H1 (cell line): ENCODE results near the gene CANX. TPM values are rescaled to one million over a fixed set of nuclear protein-coding genes. Genes with fewer than 3 reads are reported as not detected.

ENCODE experiments used
- CTCF ChIA-PET: fragments of 300-600 bp; sonication (Branson Sonifier 250); formaldehyde crosslinking; loops from one replicate; lab custom pipeline; 2021; ENCODE audit not compliant: partially characterized antibody; lab: Charles Lee
- POLR2A ChIA-PET: fragments of 300-600 bp; sonication (Branson Sonifier 250); formaldehyde crosslinking; loops from one replicate; lab custom pipeline; 2021; ENCODE audit warnings: inconsistent platforms; ENCODE audit not compliant: partially characterized antibody; lab: Charles Lee
- DNase-seq, 2 experiments: peaks; one replicate each; pipeline versions ENCODE4 v3.0.0 to v3.0.0-alpha.2; 2010 to 2022; ENCODE audit warnings: low spot score in 2 of 2, low read depth in 1 of 2, mixed read lengths in 1 of 2
- FAIRE-seq: peaks from 2 replicates; lab custom pipeline; 2011; peaks lifted over from hg19 to GRCh38; lab: Jason Lieb, UNC
- H2AFZ ChIP-seq: 2 replicates; pipeline ENCODE4 v1.8.1; 2012; ENCODE audit warnings: low read length, inconsistent platforms
- H2AK5ac ChIP-seq: 2 replicates; pipeline ENCODE4 v1.6.1; 2013; ENCODE audit warnings: low read depth, low read length
- H2BK120ac ChIP-seq: replicated peaks from 2 replicates; pipeline ENCODE3; 2013; ENCODE audit warnings: low read depth, low read length, inconsistent platforms
- H2BK12ac ChIP-seq: 2 replicates; pipeline ENCODE4 v1.6.1; 2013; ENCODE audit warnings: low read depth, low read length
- H2BK15ac ChIP-seq: 2 replicates; pipeline ENCODE4 v1.6.1; 2013; ENCODE audit warnings: low read length
- H2BK20ac ChIP-seq: 2 replicates; pipeline ENCODE4 v1.6.1; 2013; ENCODE audit warnings: low read length
- H2BK5ac ChIP-seq: 2 replicates; pipeline ENCODE4 v1.6.1; 2013; ENCODE audit warnings: low read depth, low read length
- H3K14ac ChIP-seq: 2 replicates; pipeline ENCODE4 v1.6.1; 2013; ENCODE audit warnings: inconsistent platforms; ENCODE audit not compliant: insufficient read length
- H3K18ac ChIP-seq: 2 replicates; pipeline ENCODE4 v1.6.1; 2013; ENCODE audit warnings: low read length; ENCODE audit errors: extremely low read depth
- H3K23ac ChIP-seq: 2 replicates; pipeline ENCODE4 v1.6.1; 2013; ENCODE audit warnings: inconsistent platforms; ENCODE audit not compliant: insufficient read length
- H3K23me2 ChIP-seq: 2 replicates; pipeline ENCODE4 v1.6.1; 2013; ENCODE audit warnings: low read depth, low read length
- H3K27ac ChIP-seq: 2 replicates; pipeline ENCODE4 v1.6.1; 2011; ENCODE audit warnings: low read depth, low read length, inconsistent platforms
- H3K27me3 ChIP-seq, 4 experiments: replicated peaks in 1 of 4; 1 replicate in 1 of 4; 2 replicates in 3 of 4; pipeline versions ENCODE4 v1.6.1 to v1.8.1; 2011 to 2013; ENCODE audit warnings: low read length in 3 of 4, mild to moderate bottlenecking in 3 of 4, inconsistent platforms in 2 of 4, mixed read lengths in 2 of 4, moderate library complexity in 1 of 4; ENCODE audit not compliant: control insufficient read depth in 3 of 4, insufficient read depth in 3 of 4; ENCODE audit errors: extremely low read depth in 1 of 4
- H3K36me3 ChIP-seq, 4 experiments: 2 replicates each; pipeline versions ENCODE4 v1.6.1 to v1.8.1; 2011 to 2013; ENCODE audit warnings: mild to moderate bottlenecking in 4 of 4, low read length in 3 of 4, moderate library complexity in 2 of 4, control low read depth in 1 of 4, inconsistent platforms in 1 of 4; ENCODE audit not compliant: insufficient read depth in 4 of 4, control insufficient read depth in 2 of 4
- H3K4ac ChIP-seq: replicated peaks from 2 replicates; pipeline ENCODE3; 2013; ENCODE audit warnings: low read length, low read depth, mixed read lengths, inconsistent platforms; ENCODE audit not compliant: insufficient read length
- H3K4me1 ChIP-seq, 4 experiments: replicated peaks in 1 of 4; 1 replicate in 1 of 4; 2 replicates in 3 of 4; pipeline versions ENCODE4 v1.6.1 to v1.8.1; 2011 to 2013; ENCODE audit warnings: low read length in 3 of 4, inconsistent platforms in 2 of 4, mixed read lengths in 1 of 4; ENCODE audit not compliant: insufficient read depth in 4 of 4, control insufficient read depth in 3 of 4
- H3K4me2 ChIP-seq, 2 experiments: 2 replicates each; pipeline versions ENCODE4 v1.6.1 to v1.8.1; 2011 to 2013; ENCODE audit warnings: low read depth in 2 of 2, low read length in 2 of 2, control low read depth in 1 of 2, inconsistent platforms in 1 of 2, mild to moderate bottlenecking in 1 of 2; ENCODE audit not compliant: insufficient read depth in 1 of 2
- H3K4me3 ChIP-seq, 4 experiments: fragments of 200-600, 300-600 bp in 1 of 4; sonication (generic), shearing (Covaris generic), sonication (Bioruptor Twin) in 1 of 4; 2 replicates each; pipeline versions ENCODE4 v1.5.1 to v1.8.1; 2011 to 2016; ENCODE audit warnings: low read length in 4 of 4, low read depth in 3 of 4, control low read depth in 2 of 4, inconsistent platforms in 2 of 4, mild to moderate bottlenecking in 2 of 4, mixed read lengths in 1 of 4, moderate library complexity in 1 of 4; ENCODE audit not compliant: insufficient read depth in 2 of 4; ENCODE audit errors: extremely low read depth in 1 of 4
- H3K56ac ChIP-seq: replicated peaks from 2 replicates; pipeline ENCODE3; 2013; ENCODE audit warnings: low read depth, mild to moderate bottlenecking, mixed read lengths, low read length, inconsistent platforms; ENCODE audit not compliant: insufficient read length
- H3K79me1 ChIP-seq: 2 replicates; pipeline ENCODE4 v1.6.1; 2013; ENCODE audit warnings: low read depth, low read length, control low read depth
- H3K79me2 ChIP-seq, 2 experiments: 2 replicates each; pipeline versions ENCODE4 v1.6.1 to v1.8.1; 2012 to 2013; ENCODE audit warnings: low read length in 2 of 2, mild to moderate bottlenecking in 2 of 2, inconsistent platforms in 1 of 2; ENCODE audit not compliant: insufficient read depth in 2 of 2, control insufficient read depth in 1 of 2
- H3K9ac ChIP-seq, 4 experiments: replicated peaks in 1 of 4; 1 replicate in 1 of 4; 2 replicates in 3 of 4; pipeline versions ENCODE4 v1.6.1 to v1.8.1; 2011 to 2013; ENCODE audit warnings: low read depth in 3 of 4, low read length in 3 of 4, control low read depth in 2 of 4, mild to moderate bottlenecking in 2 of 4, moderate library complexity in 2 of 4, inconsistent platforms in 1 of 4; ENCODE audit errors: extremely low read depth in 1 of 4
- H3K9me3 ChIP-seq, 2 experiments: 2 replicates each; pipeline versions ENCODE4 v1.6.1 to v1.8.1; 2012 to 2013; ENCODE audit warnings: mild to moderate bottlenecking in 2 of 2, moderate library complexity in 2 of 2, control low read depth in 1 of 2, inconsistent platforms in 1 of 2, low read depth in 1 of 2, low read length in 1 of 2, mixed read lengths in 1 of 2; ENCODE audit not compliant: insufficient read depth in 2 of 2
- H4K20me1 ChIP-seq, 2 experiments: replicated peaks in 1 of 2; 2 replicates each; pipeline versions ENCODE3 to v1.8.1; 2011 to 2013; ENCODE audit warnings: inconsistent platforms in 2 of 2, low read length in 2 of 2, mild to moderate bottlenecking in 1 of 2; ENCODE audit not compliant: insufficient read depth in 2 of 2, control insufficient read depth in 1 of 2
- H4K5ac ChIP-seq: 2 replicates; pipeline ENCODE4 v1.6.1; 2013; ENCODE audit warnings: low read length, low read depth, mixed read lengths, inconsistent platforms; ENCODE audit not compliant: insufficient read length
- H4K8ac ChIP-seq: 2 replicates; pipeline ENCODE4 v1.8.0; 2013; ENCODE audit warnings: mild to moderate bottlenecking, moderate library complexity, low read length, inconsistent platforms; ENCODE audit not compliant: insufficient read depth; ENCODE audit errors: extremely low read depth
- H4K91ac ChIP-seq: replicated peaks from 2 replicates; pipeline ENCODE3; 2013; ENCODE audit warnings: low read length, mixed read lengths, inconsistent platforms; ENCODE audit not compliant: insufficient read length
- CHD1 ChIP-seq: IDR thresholded peaks from 2 replicates; pipeline ENCODE4 v1.6.1; 2012; ENCODE audit warnings: low read depth, low read length, improper control_type of control experiment
- CTBP2 ChIP-seq: IDR thresholded peaks from 2 replicates; pipeline ENCODE4 v1.7.0; 2011; ENCODE audit warnings: borderline replicate concordance, mild to moderate bottlenecking, moderate library complexity, mixed read lengths, low read length; ENCODE audit not compliant: insufficient read depth, insufficient read length
- RAD21 ChIP-seq, 2 experiments: IDR thresholded peaks in 1 of 2; conservative IDR thresholded peaks in 1 of 2; 2 replicates each; pipeline ENCODE4 v1.6.1; 2011; ENCODE audit warnings: low read depth in 2 of 2, low read length in 2 of 2, improper control_type of control experiment in 1 of 2, inconsistent platforms in 1 of 2, mild to moderate bottlenecking in 1 of 2, moderate library complexity in 1 of 2
- SP2 ChIP-seq: IDR thresholded peaks from 2 replicates; pipeline ENCODE4 v1.6.1; 2012; ENCODE audit warnings: mild to moderate bottlenecking, low read length, inconsistent platforms
- WGBS, 2 experiments: shearing (Covaris generic) in 1 of 2; methylation state at CpG; one replicate each; pipeline versions ENCODE4 v1.1.6 to v1.1.7; 2013 to 2015; ENCODE audit warnings: low lambda C conversion rate in 2 of 2, mixed read lengths in 2 of 2, inconsistent platforms in 1 of 2, low coverage in 1 of 2, missing lambda C conversion rate in 1 of 2; ENCODE audit not compliant: insufficient replicate concordance in 2 of 2, insufficient coverage in 1 of 2, insufficient read length in 1 of 2; ENCODE audit errors: extremely low coverage in 1 of 2, missing lambda C conversion rate in 1 of 2; 5-methylcytosine and 5-hydroxymethylcytosine counted together
- polyA plus RNA-seq, 7 experiments: library from polyadenylated mRNA; depleted of rRNA in 3 of 7; stranded (reverse) in 5 of 7; unstranded in 2 of 7; fragments of >200 nt in 5 of 7; fragments of 200-250 nt in 2 of 7; gene quantifications; 1 replicate in 5 of 7; 2 replicates in 1 of 7; 4 replicates in 1 of 7; pipeline versions ENCODE4 v1.2.1 to v1.2.3, GENCODE V29; 2011 to 2013; ENCODE audit warnings: missing spikeins in 2 of 7, mixed read lengths in 2 of 7
- total RNA-seq: library from RNA; stranded (reverse); fragmentation: NEBNext Ultra II Directional; extraction: Animal tissue kit (Norgen Biotek cat#: 25700); gene quantifications from 2 replicates; pipeline ENCODE4 v1.2.1, GENCODE V29; 2021

The CANX gene
- total and polyA plus RNA-seq, 2 of the 8 experiments (the other 6 are each of a cell fraction or from before 2014, with no cell fraction given) = 136 to 691 TPM

DNA sequence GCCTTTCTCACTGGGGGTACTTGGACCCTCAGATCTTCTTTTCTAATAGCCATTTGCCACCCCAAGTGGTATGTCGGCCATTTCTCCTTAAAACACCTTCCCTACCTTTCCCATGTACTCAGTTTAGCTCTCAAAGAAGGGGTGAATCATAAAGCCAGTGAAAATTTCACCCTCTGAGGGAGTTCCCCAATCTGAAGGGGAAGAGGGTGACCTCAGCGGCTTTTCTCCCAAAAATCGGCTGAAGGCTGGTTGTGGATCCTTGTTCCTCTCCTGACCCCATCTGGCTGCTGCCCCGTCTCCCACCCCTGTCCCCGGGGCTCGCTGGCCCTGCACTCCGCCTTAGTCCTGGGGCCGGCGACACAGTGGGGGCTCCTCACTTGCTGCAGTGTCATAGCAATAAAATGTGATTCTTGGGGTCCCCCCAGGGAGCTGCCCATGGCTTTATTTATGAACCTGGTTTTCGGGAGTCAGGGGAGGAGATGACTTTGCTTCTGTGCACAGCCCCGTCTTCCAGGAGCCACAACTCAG lies 77.7 kb downstream of the CANX start:
- H4K5ac ChIP-seq = no peak overlapping the region
- H2BK12ac ChIP-seq = no peak overlapping the region
- H3K4me1 ChIP-seq = no peaks in the 10 kb centered on the region
- no peak overlapping the region for H4K91ac ChIP-seq
- H3K27me3 ChIP-seq = no peaks in the 10 kb centered on the region
- H3K23ac ChIP-seq = no peak overlapping the region
- H4K20me1 ChIP-seq = peaks cover 0 to 6% of the 10 kb centered on the region in 2 experiments
- DNase-seq = no peak
- no peak overlapping the region for H2AFZ ChIP-seq
- H4K8ac ChIP-seq = no peak overlapping the region
- no peak overlapping the region for H2BK15ac ChIP-seq
- H3K79me1 ChIP-seq = no peaks in the 10 kb centered on the region; the same call in 1 of the 2 replicates
- FAIRE-seq = no peak
- H3K4me3 ChIP-seq = no peak overlapping the region
- 95% methylated on average over 11 of the region's 11 CpGs; no CpG with 5 or more reads in 1 of the 2 experiments for whole genome bisulfite sequencing, 2 experiments
- no peak overlapping the region for H2BK5ac ChIP-seq
- H2BK120ac ChIP-seq = no peak overlapping the region
- ChIA-PET POLR2A (interaction anchor here (0.6 to 2.2 kb wide), 3 partner anchors 9 to 20 kb away, joined by 3 to 10 read pairs (median 5); no protein-coding TSS in a partner anchor), CTCF (interaction anchor here (0.8 to 4.0 kb wide), 6 partner anchors 12 to 44 kb away, joined by 3 to 32 read pairs (median 4); partner anchors contain the start of gene MAML1)
- H2BK20ac ChIP-seq = no peak overlapping the region
- no peak overlapping the region for H3K14ac ChIP-seq
- no peaks in the 10 kb centered on the region for H3K9me3 ChIP-seq
- H3K18ac ChIP-seq = no peak overlapping the region
- no peak overlapping the region for H3K4me2 ChIP-seq
- H3K27ac ChIP-seq = no peak overlapping the region
- no peaks in the 10 kb centered on the region for H3K23me2 ChIP-seq
- no peak overlapping the region for H3K4ac ChIP-seq
- TF ChIP-seq SP2 (no peak), CTBP2 (no peak), RAD21 (IDR thresholded peaks at IDR 0.05 in 1 of 2, conservative IDR thresholded peaks at IDR 0.05 in 1 of 2; ENCODE audit: low read depth in 2 of 2, low read length in 2 of 2) (no peak), CHD1 (no peak)
- H3K9ac ChIP-seq = no peak overlapping the region
- no peaks in the 10 kb centered on the region for H3K79me2 ChIP-seq
- H3K56ac ChIP-seq = no peak overlapping the region
- H2AK5ac ChIP-seq = no peak overlapping the region
- H3K36me3 ChIP-seq = peaks cover 15 to 43% (median 41%) of the 10 kb centered on the region in 4 experiments; a peak in 7 of 8 replicates
